ENCODE results near the gene SH3RF3. TPM values are rescaled to one million over a fixed set of nuclear protein-coding genes. Genes with fewer than 3 reads are reported as not detected.

Gene SH3RF3
- total and polyA plus RNA-seq, 2 of the 13 experiments (the other 11 are each of a cell fraction or from before 2014, with no cell fraction given) = 0.04 TPM; not detected in 1

DNA sequence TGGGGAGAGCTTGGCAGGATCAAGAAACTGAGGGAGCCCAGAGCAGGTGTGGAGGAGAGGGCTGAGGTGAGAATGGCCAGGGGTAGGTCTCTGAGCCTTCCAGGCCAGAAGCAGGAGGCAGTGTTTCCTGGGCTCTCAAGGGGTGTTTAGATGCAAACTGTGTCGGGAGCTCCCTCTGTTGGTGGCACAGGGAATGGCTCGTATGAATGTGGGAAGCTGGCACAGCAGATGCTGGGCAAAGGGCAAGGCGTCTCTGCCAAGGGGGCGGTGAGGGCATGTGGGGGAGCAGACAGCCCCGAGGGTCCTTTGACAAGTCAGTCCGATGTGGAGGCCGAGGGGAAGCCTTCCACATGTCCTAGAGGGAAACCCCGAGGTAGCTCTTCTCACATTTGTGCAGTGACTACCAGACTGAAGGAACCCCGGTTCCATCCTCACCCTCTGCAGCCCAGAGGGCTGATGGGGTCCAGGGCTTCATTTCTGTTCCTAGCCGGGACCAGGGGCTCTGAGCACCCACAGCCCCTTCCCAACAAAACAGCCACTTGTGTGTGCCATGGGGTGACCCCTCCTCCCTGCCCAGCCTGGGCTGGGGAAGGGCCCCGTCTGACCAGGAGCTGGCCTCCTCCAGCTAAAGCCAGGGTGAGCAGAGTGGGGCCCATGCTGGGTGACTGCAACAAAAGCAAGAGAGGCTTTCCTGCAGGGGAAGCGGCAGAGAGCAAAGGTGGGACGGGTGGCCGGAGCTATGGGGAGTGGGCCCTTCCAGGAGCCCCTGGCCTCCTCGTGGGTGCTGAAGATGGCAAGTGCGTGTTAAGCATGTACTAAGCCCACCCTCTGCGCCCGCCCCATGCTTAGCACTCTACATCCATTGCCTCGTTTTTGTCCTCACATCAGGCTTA, 381.4 kb downstream of the SH3RF3 start (continued):
- peak; percentile 41 for TF ChIP-seq YY1 (IDR thresholded peaks at IDR 0.05; ENCODE audit: insufficient read depth, insufficient replicate concordance, low read depth, low read length)
- TF ChIP-seq XRCC5 (optimal IDR thresholded peaks at IDR 0.05; ENCODE audit: low read length) = peak; percentile 93
- TF ChIP-seq, protein P1, sequence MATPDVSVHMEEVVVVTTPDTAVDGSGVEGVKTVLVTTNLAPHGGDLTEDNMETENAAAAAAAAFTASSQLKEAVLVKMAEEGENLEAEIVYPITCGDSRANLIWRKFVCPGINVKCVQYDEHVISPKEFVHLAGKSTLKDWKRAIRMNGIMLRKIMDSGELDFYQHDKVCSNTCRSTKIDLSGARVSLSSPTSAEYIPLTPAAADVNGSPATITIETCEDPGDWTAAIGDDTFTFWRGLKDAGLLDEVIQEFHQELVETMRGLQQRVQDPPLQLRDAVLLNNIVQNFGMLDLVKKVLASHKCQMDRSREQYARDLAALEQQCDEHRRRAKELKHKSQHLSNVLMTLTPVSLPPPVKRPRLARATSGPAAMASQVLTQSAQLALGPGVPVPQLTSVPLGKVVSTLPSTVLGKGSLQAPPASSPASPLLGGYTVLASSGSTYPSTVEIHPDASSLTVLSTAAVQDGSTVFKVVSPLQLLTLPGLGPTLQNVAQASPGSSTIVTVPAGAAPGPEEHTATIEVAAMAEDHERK (CRISPR knock-in tag; IDR thresholded peaks at IDR 0.05; ENCODE audit: low read depth) = no peak
- 0 out of 2 replicates have a peak, but pooled peaks have one; percentile 35 for TF ChIP-seq MIER3 (CRISPR knock-in tag; IDR thresholded peaks at IDR 0.05; ENCODE audit: borderline replicate concordance)
- TF ChIP-seq ZNF572 (CRISPR knock-in tag; IDR thresholded peaks at IDR 0.05) = no peak
- TF ChIP-seq CTCF (CRISPR knock-in tag; IDR thresholded peaks at IDR 0.05) = peak; percentile 97
- TF ChIP-seq PAF1 (CRISPR knock-in tag; IDR thresholded peaks at IDR 0.05) = no peak
- TF ChIP-seq SP4 (CRISPR knock-in tag; IDR thresholded peaks at IDR 0.05) = 0 out of 2 replicates have a peak, but pooled peaks have one; percentile 34
- peak; percentile 43; the same call in 1 of the 2 replicates for TF ChIP-seq IKZF5 (CRISPR knock-in tag; IDR thresholded peaks at IDR 0.05)
- 0 out of 2 replicates have a peak, but pooled peaks have one; percentile 46 for TF ChIP-seq NFKB2 (CRISPR knock-in tag; IDR thresholded peaks at IDR 0.05; ENCODE audit: borderline replicate concordance)
- 0 out of 2 replicates have a peak, but pooled peaks have one; percentile 18 for TF ChIP-seq TRIM24 (CRISPR knock-in tag; IDR thresholded peaks at IDR 0.05)
- 0 out of 2 replicates have a peak, but pooled peaks have one; percentile 32 for TF ChIP-seq ZNF768 (CRISPR knock-in tag; IDR thresholded peaks at IDR 0.05)
- TF ChIP-seq MED13 (CRISPR knock-in tag; IDR thresholded peaks at IDR 0.05) = no peak
- peak; percentile 23; the same call in 1 of the 2 replicates for TF ChIP-seq ZNF574 (CRISPR knock-in tag; IDR thresholded peaks at IDR 0.05)
- 0 out of 2 replicates have a peak, but pooled peaks have one; percentile 31 for TF ChIP-seq PPARG (CRISPR knock-in tag; conservative IDR thresholded peaks at IDR 0.05)
- 0 out of 2 replicates have a peak, but pooled peaks have one; percentile 36 for TF ChIP-seq SPEN (CRISPR knock-in tag; IDR thresholded peaks at IDR 0.05; ENCODE audit: low read depth)
- no peak for TF ChIP-seq SAFB2 (CRISPR knock-in tag; IDR thresholded peaks at IDR 0.05; ENCODE audit: borderline replicate concordance, low read depth)
- TF ChIP-seq MAFK (conservative IDR thresholded peaks at IDR 0.05 in 1 of 2, IDR thresholded peaks at IDR 0.05 in 1 of 2; ENCODE audit: low read length in 2 of 2) = no peak
